K562 (cell line): ENCODE measurements around the gene SPATS2L.

ENCODE experiments used
- CBFB ChIP-seq: sonication (generic); formaldehyde crosslinking; IDR thresholded peaks from 2 replicates; pipeline ENCODE4 v1.4.0; 2020; ENCODE audit warnings: mild to moderate bottlenecking, missing genetic modification reagents
- CHD2 ChIP-seq: IDR thresholded peaks from 2 replicates; pipeline ENCODE4 v1.6.1; 2011; ENCODE audit warnings: low read depth, low read length
- CTBP1 ChIP-seq: fragments of 450-650 bp; IDR thresholded peaks from 2 replicates; pipeline ENCODE4 v1.6.1; 2016; ENCODE audit warnings: borderline replicate concordance
- KLF13 ChIP-seq: fragments of 450-650 bp; IDR thresholded peaks from 2 replicates; pipeline ENCODE4 v1.6.1; 2016; ENCODE audit warnings: missing genetic modification characterization, low read depth, mild to moderate bottlenecking, missing compliant biosample characterization, moderate library complexity, borderline replicate concordance
- NFIC ChIP-seq: fragments of 450-650 bp; IDR thresholded peaks from 2 replicates; pipeline ENCODE4 v1.6.1; 2017; ENCODE audit warnings: mild to moderate bottlenecking, inconsistent platforms
- ZNF146 ChIP-seq: IDR thresholded peaks from one replicate; pipeline ENCODE4 v1.6.1; 2018; ENCODE audit warnings: missing compliant biosample characterization; ENCODE audit not compliant: unreplicated experiment
- TF ChIP-seq, protein P1 (sequence below), 2 experiments: fragments of 450-650 bp; formaldehyde crosslinking in 1 of 2; IDR thresholded peaks; 2 replicates each; pipeline versions ENCODE4 v1.4.0 to v1.6.1; 2014 to 2020; ENCODE audit warnings: mild to moderate bottlenecking in 2 of 2, borderline replicate concordance in 1 of 2, low read depth in 1 of 2
- TF ChIP-seq, protein P2 (sequence below), 3 experiments: IDR thresholded peaks in 2 of 3; conservative IDR thresholded peaks in 1 of 3; 2 replicates each; pipeline ENCODE4 v1.5.1; 2011 to 2012; ENCODE audit warnings: low read length in 3 of 3, mild to moderate bottlenecking in 3 of 3, control low read depth in 2 of 3, improper control_type of control experiment in 1 of 3, inconsistent platforms in 1 of 3, low read depth in 1 of 3, mixed read lengths in 1 of 3, moderate library complexity in 1 of 3; ENCODE audit not compliant: insufficient read depth in 2 of 3

DNA sequence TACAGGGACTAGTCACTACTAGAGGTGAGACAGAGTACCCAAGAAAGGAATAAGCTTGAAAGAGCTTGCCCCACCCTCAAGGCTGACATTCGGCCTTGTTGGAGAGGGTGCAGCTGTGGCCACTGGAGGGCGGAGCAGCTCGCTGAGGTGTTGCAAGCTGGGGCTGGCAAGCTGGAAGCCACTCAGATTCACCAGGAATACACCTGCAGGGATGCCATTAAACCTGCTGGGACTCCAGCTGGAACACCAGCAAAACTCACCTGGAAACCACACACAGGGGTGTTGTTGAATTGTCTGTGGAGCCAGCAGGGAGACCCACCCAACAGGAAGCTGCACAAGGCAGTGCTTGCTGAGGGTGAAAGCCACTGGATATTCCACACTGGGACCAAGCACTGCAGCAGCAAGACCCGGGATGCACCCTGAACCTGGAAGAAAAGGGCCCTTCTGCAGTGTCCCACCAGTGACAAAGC lies 177.3 kb downstream of the SPATS2L start:
- TF ChIP-seq, protein P1, sequence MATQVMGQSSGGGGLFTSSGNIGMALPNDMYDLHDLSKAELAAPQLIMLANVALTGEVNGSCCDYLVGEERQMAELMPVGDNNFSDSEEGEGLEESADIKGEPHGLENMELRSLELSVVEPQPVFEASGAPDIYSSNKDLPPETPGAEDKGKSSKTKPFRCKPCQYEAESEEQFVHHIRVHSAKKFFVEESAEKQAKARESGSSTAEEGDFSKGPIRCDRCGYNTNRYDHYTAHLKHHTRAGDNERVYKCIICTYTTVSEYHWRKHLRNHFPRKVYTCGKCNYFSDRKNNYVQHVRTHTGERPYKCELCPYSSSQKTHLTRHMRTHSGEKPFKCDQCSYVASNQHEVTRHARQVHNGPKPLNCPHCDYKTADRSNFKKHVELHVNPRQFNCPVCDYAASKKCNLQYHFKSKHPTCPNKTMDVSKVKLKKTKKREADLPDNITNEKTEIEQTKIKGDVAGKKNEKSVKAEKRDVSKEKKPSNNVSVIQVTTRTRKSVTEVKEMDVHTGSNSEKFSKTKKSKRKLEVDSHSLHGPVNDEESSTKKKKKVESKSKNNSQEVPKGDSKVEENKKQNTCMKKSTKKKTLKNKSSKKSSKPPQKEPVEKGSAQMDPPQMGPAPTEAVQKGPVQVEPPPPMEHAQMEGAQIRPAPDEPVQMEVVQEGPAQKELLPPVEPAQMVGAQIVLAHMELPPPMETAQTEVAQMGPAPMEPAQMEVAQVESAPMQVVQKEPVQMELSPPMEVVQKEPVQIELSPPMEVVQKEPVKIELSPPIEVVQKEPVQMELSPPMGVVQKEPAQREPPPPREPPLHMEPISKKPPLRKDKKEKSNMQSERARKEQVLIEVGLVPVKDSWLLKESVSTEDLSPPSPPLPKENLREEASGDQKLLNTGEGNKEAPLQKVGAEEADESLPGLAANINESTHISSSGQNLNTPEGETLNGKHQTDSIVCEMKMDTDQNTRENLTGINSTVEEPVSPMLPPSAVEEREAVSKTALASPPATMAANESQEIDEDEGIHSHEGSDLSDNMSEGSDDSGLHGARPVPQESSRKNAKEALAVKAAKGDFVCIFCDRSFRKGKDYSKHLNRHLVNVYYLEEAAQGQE (IDR thresholded peaks at IDR 0.05; ENCODE audit: borderline replicate concordance): peak; percentile 59; the same call in 1 of the 2 replicates
- TF ChIP-seq, protein P1 (CRISPR knock-in tag; IDR thresholded peaks at IDR 0.05; ENCODE audit: low read depth): no peak
- TF ChIP-seq ZNF146 (CRISPR knock-in tag) (no peak), KLF13 (tag) (no peak), CTBP1 (no peak), NFIC (no peak), CHD2 (no peak), CBFB (CRISPR knock-in tag) (no peak)
- TF ChIP-seq, protein P2, sequence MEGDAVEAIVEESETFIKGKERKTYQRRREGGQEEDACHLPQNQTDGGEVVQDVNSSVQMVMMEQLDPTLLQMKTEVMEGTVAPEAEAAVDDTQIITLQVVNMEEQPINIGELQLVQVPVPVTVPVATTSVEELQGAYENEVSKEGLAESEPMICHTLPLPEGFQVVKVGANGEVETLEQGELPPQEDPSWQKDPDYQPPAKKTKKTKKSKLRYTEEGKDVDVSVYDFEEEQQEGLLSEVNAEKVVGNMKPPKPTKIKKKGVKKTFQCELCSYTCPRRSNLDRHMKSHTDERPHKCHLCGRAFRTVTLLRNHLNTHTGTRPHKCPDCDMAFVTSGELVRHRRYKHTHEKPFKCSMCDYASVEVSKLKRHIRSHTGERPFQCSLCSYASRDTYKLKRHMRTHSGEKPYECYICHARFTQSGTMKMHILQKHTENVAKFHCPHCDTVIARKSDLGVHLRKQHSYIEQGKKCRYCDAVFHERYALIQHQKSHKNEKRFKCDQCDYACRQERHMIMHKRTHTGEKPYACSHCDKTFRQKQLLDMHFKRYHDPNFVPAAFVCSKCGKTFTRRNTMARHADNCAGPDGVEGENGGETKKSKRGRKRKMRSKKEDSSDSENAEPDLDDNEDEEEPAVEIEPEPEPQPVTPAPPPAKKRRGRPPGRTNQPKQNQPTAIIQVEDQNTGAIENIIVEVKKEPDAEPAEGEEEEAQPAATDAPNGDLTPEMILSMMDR (IDR thresholded peaks at IDR 0.05 in 2 of 3, conservative IDR thresholded peaks at IDR 0.05 in 1 of 3; ENCODE audit: insufficient read depth in 2 of 3, low read depth in 1 of 3, low read length in 3 of 3): peak; percentile 65 to 76 (median 71)
